NCI-H510A treated with DMSO at 0.1 percent for 48 hours (cell line): ENCODE data around the gene PADI4.
"Not testable (repeated sequence)": the region's sequence is repeated elsewhere in the genome, so short reads cannot be mapped to it uniquely, and the experiment has no call there.

Source experiments
- DNase-seq: peaks from one replicate; lab custom pipeline; 2025; lab: John Stamatoyannopoulos, UW

PADI4 gene

GRCh38 chr1:17397910-17398695 is 90.1 kb downstream of the PADI4 start:
- DNase-seq, result no peak

DNA sequence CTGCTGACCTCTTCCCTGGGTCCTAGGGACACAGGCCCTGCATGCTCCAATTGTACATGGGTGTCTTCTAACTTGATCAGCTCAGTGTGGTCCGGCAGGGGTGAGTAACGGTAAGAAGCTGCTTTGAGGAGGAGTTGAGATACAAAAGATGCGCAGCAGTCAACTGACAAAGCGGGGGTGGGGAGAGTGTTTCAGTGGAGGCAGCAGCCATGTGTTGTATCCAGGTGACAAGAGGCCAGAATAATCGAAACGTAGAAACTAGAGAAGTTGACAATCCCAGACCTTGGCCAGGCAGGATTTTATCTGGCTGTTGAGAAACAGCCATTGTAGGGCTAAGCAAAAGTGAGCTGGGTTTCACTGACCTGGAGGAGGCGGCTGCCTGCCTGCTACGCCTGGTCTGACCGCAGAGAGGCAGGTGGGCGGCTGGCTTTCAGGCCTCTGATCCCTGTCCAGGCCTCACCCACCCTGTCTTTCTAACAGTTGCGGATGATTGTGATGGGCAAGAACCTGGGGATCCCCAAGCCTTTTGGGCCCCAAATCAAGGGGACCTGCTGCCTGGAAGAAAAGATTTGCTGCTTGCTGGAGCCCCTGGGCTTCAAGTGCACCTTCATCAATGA is 92.8 kb downstream of the PADI4 start:
- DNase-seq, result no peak

DNA sequence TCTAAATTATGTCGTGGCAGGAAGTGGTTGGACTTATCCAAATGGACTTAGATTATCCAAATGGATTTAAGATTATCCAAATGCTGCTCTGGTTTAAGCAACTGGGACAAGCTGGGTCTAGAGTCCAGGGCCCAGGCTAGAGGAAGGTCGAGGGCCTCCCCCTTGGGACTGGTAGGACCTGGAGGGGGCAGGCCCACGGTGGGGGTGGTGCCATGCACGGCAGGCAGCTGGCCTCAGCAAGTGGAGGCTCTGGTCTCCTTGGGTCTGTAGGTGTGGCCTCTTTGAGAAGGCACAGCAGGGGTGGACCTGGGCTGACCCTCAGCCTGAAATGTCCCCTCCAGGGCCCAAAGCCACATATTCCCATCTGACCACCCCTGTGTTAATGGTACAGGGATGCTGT is 93.8 kb downstream of the PADI4 start:
- DNase-seq, result no peak

DNA sequence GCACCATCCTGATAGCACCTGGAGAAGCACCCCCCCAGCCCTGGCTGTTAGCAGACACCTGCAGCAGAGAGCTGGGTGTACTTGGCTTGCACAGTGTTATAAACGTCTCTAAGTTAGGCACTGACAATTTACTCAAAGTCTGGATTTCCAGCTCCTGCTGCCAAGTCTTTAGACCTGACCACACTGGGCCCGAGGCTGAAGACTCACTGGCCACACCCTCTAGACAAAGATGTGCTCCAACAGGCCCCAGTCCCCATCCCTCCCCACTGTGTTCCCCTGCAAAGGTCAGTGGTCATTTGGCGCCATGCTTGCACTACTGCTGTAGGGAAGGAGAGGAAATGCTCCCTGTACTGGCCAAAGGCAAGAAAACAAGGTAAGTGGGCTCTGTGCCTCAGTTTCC is 95.1 kb downstream of the PADI4 start:
- DNase-seq, result no peak

DNA sequence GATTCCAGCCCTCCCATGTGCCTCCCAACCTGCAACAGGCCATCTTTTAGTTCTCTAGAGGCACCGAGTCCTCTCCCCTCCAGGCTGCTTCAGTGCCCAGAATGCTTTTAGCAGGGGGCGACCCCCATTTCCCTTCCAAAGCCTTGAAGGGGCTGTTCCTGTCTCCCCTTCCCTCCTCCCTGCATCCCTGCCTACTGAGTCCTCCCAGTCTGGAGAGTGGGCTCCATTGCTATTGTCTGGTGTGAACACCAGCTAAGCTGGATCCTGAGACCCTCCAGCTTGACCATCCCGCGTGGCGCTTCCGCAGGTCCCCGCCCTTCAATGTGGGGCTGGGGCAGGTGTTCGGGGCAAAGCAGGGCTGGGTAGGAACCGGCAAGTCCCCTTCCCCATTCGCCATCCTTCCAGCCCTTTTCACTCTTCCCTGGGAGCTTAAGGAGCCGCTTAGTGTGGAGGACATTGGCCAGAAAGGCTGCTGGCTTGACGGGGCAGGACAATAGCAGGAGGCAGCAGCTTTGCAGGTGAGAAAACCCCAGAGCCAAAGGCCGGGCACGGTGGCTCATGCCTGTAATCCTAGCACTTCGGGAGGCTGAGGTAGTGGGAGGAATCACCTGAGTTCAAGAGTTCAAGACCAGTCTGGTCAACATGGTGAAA is 96.2 kb downstream of the PADI4 start:
- DNase-seq, result no peak

DNA sequence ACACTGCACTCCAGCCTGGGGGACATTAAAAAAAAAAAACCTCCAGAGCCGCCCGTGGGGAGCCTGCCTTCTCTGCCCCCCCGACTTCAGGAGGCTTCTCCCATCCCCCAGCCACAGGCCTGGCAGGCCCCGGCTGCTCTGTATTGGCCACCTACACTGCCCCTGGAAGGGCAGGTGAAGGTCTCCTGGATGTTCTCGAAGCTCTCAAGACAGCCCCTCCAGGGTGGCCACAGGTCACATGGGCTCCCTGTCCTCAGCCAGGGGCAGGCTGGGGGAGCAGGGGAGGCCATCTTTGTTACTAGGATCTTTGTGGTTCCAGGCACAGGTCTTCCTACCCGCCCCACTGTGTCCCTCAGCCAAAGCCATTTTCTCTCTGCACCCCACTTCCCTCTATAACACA is 96.8 kb downstream of the PADI4 start:
- no peak for DNase-seq

DNA sequence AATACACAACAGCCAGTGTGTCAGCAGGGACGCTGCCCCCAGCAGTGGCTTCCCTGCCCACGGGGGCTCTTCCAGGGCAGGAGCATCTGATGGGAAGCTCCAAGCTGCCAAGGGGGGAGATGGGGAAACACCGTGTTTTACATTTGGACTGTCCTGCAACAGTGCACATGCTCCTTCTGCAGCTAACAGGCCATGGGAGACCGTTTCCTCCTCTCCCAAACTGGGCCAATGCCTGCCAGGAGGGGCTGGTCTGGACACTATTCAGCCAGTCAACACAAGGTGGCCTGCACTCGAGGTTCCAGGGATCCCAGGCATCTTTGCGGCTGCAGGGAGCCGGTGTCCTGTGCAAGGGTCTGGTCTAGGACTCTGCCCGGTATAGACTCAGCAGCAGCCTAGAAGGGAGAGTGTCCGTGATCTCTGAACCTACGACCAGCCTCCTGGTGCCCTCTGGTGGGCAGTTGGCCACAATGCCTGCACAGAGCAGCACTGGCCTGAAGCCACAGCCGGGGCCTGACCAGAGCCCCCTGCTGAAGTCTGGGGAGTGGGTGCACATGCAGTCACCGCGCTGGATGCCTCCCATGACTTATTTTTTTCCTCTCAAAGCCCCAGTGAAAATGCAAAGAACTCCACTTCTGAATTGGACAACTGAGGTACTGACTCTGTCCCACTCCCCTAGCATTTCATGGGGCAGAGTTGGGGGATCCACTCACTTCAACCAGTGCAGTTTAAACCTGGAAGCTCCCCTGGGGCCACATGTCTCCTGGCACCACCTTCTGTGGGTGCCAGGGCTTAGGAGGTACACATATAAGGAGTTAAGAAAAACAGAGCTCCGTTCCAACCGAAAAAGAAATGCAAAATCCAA is 98.1 kb downstream of the PADI4 start:
- peak; percentile 14 for DNase-seq

DNA sequence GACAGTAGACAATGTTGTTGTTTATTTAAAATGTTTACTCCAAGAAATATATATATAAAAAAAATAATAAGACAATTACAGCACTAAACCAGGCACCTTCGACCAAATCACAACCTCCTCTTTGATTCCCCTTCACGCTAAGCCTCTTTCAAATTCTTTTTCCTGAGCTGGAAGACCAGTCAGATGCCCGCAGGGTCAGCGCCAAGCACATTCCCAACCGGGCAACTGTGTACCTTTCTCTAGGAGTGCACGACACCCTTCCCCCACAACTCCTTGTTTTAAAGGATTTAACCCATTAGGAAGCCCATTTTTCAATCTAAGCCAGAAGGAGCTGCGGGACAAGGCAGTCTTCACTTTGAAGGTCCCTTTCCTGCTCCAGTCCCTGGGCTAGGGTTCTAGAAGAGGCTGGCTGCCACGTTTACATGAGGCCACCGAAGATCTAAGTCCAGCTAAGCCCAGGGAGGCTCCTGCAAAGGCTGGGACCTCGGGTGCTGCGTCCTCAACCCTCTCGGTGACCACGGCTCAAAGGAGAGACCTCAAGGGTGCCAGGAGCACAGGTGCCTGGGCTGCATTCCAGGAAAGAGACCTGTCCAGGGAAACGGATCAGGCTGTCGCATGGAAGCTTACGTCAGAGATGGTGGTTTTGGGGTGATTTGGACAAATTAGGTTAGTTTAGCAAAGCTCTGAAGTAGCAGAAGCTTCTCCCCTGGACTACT is 98.9 kb downstream of the PADI4 start:
- DNase-seq, result not testable (repeated sequence)

DNA sequence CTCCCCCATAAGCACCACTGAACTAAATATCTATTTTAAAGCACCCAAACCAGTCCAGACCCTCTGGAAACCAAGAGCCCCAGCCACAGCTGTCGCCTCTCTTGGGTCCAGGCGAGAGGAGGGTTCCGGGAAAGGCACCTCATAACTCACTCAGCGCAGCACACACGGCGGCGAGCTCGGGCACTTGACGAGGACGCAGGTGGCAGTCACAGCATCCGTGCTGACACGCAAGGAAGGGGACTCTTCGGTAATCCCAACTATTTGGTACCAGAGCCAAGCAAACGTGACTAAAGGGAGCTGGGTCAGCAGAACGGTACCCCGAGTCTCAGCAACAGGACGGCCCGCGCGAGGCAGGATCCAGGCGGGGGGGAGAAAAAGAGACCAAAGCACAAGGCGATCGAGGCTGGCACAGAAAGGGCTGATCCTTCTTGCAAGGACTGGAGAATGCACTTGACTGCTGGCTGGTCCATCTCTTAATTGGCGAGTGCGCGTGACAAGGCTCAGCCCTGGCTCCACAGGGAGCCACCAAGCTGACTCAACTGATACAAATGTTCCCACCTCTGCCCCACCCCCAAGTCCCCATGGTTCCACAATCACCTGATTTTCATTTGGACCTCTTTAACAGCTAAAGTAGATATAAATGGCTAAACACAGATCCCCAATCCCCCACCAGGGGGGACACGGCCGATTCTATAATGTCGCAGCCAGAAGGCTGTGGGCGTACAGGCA is 100.0 kb downstream of the PADI4 start:
- not testable (repeated sequence) for DNase-seq

DNA sequence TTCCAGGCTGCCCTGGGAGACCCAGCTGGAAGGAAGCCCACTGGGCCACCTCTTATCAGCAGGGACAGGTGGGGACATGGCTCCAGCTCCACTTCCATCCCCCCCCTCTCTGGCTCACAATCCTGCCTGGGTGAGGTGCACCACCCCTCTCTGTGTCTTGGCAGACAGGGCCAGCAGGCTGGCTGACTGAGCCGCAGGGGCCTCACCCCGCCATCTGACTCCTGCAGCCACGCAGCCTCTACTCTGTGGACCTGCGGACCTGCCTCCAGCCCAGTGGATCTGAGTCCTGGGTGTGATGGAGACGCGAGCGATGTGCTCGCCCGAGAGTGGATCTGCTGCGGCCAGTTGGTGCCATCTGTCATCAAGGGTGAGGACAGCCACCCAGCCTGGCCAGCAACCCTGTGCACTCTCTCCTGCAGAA is 101.4 kb downstream of the PADI4 start:
- no peak for DNase-seq

DNA sequence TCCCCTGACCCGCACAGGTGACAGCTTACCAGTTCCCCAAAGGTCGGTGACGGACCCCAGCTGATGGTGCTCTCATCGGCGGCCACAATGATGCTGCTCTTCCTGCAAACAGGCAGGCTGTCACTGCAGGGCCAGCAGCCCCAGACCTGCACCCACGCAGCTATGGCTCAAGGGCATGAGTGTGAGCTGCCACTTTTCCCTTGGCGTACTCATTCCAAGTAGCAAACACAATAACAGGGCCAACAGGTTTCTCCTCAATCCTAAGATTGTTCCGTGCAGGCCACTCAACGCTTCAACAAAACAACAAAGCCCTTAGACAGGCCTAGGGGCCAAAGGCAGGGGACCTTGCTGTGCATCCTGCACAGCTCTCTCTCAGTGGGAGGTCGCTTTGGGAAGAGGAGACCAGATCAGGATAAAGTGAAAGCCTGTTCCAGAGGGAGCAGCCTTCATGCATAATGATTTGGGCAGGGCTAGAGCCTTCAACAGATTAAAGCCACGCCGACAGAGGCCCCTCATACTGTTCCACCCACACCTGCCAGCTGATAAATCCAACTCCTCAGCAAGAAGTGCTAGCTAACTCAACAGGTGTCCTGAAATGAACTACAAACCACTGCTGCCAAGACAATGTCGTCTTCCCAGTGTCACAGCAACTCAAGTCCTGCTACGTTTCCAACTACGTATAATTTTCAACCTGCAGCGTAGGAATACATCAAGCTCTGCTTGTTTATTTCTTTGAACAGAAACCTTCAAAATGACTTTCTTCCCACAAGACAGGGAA is 104.3 kb downstream of the PADI4 start:
- no peak for DNase-seq
